Activated naive CD8-positive, alpha-beta T cell treated with anti-CD3 and anti-CD28 coated beads, Interleukin-2, amount 50 U/mL, for 24 hours (primary cell): Measurements from ENCODE around the gene MAP2K2.

Source experiments
- ATAC-seq: fragments of 150-1000 bp; cut with Tn5 transposase; one replicate; pipeline ENCODE4 v1.10.0; 2021
- DNase-seq: peaks from one replicate; pipeline ENCODE4 v3.0.0; 2021
- H3K27ac Mint-ChIP-seq: one replicate; pipeline ENCODE4 v1.8.0; 2021; ENCODE audit warnings: mild to moderate bottlenecking, mixed read lengths
- H3K27me3 Mint-ChIP-seq: one replicate; pipeline ENCODE4 v1.8.0; 2021; ENCODE audit warnings: mixed read lengths
- H3K36me3 Mint-ChIP-seq: one replicate; pipeline ENCODE4 v1.8.0; 2021; ENCODE audit warnings: low read depth, mixed read lengths
- H3K4me1 Mint-ChIP-seq: one replicate; pipeline ENCODE4 v1.8.0; 2021; ENCODE audit warnings: mixed read lengths
- H3K4me3 Mint-ChIP-seq: one replicate; pipeline ENCODE4 v1.8.0; 2021; ENCODE audit warnings: mild to moderate bottlenecking, moderate library complexity, mixed read lengths
- H3K9me3 Mint-ChIP-seq: one replicate; pipeline ENCODE4 v1.8.0; 2021; ENCODE audit warnings: mixed read lengths

The MAP2K2 gene

GRCh38 chr19:4066176-4066606, 57.7 kb downstream of the MAP2K2 start:
- Mint-ChIP-seq H3K36me3 (peaks cover 4% of the 10 kb centered on the region), H3K4me3 (peak overlapping the region; percentile 26), H3K27me3 (no peaks in the 10 kb centered on the region), H3K9me3 (no peaks in the 10 kb centered on the region), H3K27ac (no peak overlapping the region), H3K4me1 (peaks cover 39% of the 10 kb centered on the region)
- ATAC-seq = no peak
- DNase-seq = peak; percentile 54

DNA sequence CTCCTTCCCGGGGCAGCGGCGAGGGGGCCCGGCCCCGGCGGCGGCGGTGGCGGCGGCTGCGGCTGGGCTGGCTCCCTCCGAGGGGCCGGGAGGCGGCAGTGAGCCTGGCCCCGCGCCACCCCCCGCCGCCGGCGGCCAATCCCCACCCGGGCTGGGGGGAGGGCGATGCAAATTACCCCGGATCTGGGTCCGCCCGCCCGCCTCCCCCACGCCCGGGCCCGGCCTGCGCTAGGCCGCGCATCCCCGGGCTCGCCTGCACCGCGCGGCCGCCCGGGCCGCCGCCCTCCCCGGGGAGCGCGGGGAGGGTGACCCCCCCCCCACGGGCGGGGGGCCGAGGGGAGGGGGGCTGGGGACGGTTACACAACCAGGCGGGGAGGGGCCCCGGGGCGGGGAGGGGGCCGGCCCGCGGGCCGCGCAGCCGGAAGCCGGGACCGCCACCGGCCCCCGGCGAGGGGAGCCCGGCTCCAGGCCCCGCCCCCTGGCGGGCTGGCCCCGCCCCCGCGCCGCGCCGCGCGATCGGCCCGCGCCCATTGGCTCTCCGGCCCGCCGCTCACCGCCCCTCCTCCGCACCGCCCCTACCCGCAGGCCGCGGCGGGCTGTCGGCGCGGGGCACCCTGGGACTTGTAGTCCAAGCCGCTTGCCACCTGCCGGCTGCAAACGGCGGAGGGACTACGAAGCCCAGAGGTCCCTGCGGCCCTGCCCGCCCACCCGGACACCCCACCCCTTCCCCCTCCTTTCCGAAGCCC, 58.3 kb downstream of the MAP2K2 start:
- ATAC-seq (peak; percentile 81), DNase-seq (peak; percentile 97)
- Mint-ChIP-seq H3K27ac (no peak overlapping the region), H3K36me3 (peaks cover 4% of the 10 kb centered on the region), H3K4me1 (peaks cover 44% of the 10 kb centered on the region), H3K27me3 (no peaks in the 10 kb centered on the region), H3K9me3 (no peaks in the 10 kb centered on the region), H3K4me3 (peak overlapping the region; percentile 26)

DNA sequence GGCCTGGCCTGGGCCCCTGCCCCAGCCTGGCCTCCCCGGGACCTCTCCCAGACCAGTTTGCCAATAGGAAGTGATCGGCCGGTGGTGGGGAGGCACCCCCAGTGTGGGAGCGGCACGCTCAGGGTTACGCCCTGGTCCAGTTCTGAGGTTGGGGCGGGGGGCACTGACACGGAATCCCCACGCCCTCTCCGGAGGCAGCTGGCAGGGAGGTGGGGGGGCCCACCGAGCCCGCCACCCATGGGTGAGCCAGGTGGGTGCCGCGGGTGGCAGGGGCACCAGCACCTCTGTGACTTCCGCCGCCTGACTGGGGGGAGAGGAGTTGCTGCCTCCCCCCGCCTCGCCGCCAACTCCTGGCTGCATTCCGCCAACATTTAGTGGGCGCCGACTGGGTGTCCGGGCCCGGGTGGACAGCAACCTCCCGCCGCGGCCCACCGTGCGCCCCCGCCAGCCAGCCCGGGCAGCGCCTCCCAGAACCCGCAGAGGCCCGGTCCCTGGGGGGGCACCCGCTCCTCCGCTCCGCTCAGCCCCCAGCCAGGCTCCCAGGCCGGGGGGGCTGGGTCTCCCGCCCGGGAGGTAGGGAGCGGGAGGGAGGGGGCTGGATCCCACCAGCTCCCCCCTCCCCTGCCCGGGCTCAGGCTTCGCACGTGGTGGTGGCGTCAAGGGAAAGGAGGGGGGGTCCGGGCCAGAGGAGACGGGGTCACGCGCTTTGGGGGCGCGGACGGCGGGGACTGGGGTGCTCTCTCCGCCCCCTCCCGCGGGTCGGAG, 59.2 kb downstream of the MAP2K2 start:
- H3K4me1 Mint-ChIP-seq = peaks cover 47% of the 10 kb centered on the region
- H3K27me3 Mint-ChIP-seq = no peaks in the 10 kb centered on the region
- H3K9me3 Mint-ChIP-seq = no peaks in the 10 kb centered on the region
- H3K36me3 Mint-ChIP-seq = peaks cover 4% of the 10 kb centered on the region
- DNase-seq = peak; percentile 55
- H3K27ac Mint-ChIP-seq = peak overlapping the region; percentile 94
- peak overlapping the region; percentile 87 for H3K4me3 Mint-ChIP-seq
- ATAC-seq = no peak

GRCh38 chr19:4064149-4064495, 59.8 kb downstream of the MAP2K2 start:
- Mint-ChIP-seq H3K27ac (peak overlapping the region; percentile 94), H3K36me3 (peaks cover 4% of the 10 kb centered on the region), H3K4me3 (peak overlapping the region; percentile 87), H3K27me3 (no peaks in the 10 kb centered on the region), H3K9me3 (no peaks in the 10 kb centered on the region), H3K4me1 (peaks cover 46% of the 10 kb centered on the region)
- DNase-seq (no peak), ATAC-seq (no peak)

DNA sequence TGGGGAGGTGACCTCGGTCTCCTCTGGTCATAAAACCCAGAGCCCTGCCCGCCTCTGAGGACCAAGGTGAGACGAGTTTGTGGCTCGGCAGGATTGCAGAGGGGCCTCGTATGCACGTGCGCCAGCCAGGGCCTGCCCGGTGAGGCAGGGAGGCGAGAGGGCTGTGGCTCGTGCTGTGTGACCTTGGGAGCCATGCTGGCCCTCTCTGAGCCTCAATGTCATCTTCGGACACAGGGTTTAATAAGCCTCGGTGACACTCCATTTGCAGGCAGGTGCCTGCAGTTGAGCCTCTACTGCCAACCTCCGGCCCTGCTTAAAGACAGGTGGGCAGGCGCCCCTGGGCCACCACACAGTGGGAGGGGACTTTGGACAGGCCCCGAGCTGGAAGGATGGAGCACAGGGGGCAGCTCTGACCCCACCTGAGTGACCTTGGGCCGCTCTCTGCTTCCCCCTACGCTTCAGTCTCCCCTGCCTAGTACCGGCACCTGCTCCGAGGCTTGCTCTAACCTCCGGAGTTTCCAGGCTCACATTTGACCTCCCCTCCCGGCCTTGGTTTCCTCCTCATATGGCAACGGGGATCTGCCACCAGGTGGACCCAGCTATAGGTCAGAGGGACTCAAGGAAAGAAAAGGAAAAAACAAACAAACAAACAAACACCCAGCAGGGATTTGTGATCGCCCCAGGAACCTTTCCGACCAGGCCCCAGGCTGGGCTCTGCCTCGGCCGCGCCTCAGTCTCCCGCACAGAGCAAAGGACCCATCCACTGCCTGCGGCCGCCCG, 60.4 kb downstream of the MAP2K2 start:
- H3K27me3 Mint-ChIP-seq = no peaks in the 10 kb centered on the region
- DNase-seq (no peak), ATAC-seq (no peak)
- H3K4me1 Mint-ChIP-seq = peaks cover 45% of the 10 kb centered on the region
- H3K4me3 Mint-ChIP-seq = peak overlapping the region; percentile 87
- H3K27ac Mint-ChIP-seq = peak overlapping the region; percentile 94
- H3K36me3 Mint-ChIP-seq = peaks cover 4% of the 10 kb centered on the region
- no peaks in the 10 kb centered on the region for H3K9me3 Mint-ChIP-seq

- Mint-ChIP-seq H3K36me3 (peaks cover 5% of the 10 kb centered on the region), H3K4me3 (peak overlapping the region; percentile 87), H3K27ac (peak overlapping the region; percentile 35), H3K9me3 (no peaks in the 10 kb centered on the region), H3K27me3 (no peaks in the 10 kb centered on the region), H3K4me1 (peaks cover 44% of the 10 kb centered on the region)
- ATAC-seq = no peak
- DNase-seq = no peak
These were observed 61.2 kb downstream of the MAP2K2 start for GRCh38 chr19:4062419-4063368.

- Mint-ChIP-seq H3K4me1 (peaks cover 49% of the 10 kb centered on the region), H3K4me3 (peak overlapping the region; percentile 87), H3K27ac (peak overlapping the region; percentile 35), H3K27me3 (no peaks in the 10 kb centered on the region), H3K36me3 (peaks cover 9% of the 10 kb centered on the region), H3K9me3 (no peaks in the 10 kb centered on the region)
- ATAC-seq (no peak), DNase-seq (no peak)
These were observed 62.1 kb downstream of the MAP2K2 start for GRCh38 chr19:4061683-4062418.

DNA sequence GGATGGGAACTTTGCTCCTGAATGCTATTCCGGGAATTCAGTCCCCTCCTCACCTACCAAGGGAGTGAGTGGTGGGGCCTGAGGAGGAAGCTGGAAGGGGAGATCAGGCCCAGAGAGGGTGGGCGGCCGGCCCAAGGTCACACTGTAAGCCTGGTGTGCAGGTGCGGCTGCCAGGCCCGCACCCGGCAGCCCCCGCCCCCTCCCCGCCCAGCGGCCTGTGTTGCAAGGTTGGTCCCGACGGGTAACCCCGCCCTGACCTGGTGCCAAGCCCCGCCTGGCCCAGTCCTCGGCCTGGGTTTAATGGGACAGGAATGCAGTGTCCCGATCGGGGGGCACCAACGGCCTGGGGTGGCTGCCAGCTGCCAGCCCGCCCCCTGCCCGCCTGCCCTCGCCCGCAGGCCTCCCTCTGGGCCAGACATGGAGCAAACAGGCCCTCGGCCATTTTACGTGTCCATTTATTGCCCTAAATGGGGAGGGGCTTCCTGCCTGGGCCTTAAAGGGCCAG, 62.7 kb downstream of the MAP2K2 start:
- Mint-ChIP-seq H3K4me3 (peak overlapping the region; percentile 43), H3K9me3 (no peaks in the 10 kb centered on the region), H3K36me3 (peaks cover 9% of the 10 kb centered on the region), H3K4me1 (peaks cover 49% of the 10 kb centered on the region), H3K27ac (peak overlapping the region; percentile 88), H3K27me3 (no peaks in the 10 kb centered on the region)
- DNase-seq (no peak), ATAC-seq (no peak)

DNA sequence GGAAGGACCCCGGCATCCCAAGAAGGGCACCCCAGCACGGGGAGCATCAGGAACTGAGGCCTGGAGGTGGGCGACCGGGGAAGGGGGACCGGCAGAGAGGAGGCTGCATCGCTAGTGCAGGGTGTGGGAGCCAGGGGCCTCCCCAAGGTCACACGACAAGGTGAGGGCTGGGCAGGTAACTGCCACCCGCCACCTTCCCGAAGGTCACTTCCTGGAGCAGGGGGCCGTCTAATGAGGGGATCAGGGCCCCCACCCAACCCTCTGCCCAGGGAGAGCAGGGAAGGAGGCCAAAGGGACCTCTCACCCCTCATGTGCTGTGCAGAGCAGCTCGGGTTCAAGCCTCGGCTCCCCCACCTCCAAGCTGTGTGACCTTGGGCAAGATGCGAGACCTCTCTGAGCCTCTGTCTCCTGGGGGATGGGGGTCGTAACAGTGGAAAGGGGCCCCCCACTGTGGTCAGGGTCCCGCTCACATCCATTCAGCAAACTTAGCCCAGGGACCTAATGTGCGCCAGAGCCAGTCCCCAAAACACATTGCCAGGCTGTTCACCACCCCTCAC, 63.2 kb downstream of the MAP2K2 start:
- H3K4me1 Mint-ChIP-seq = peaks cover 54% of the 10 kb centered on the region
- no peak for DNase-seq
- ATAC-seq = no peak
- peaks cover 12% of the 10 kb centered on the region for H3K36me3 Mint-ChIP-seq
- H3K27me3 Mint-ChIP-seq = no peaks in the 10 kb centered on the region
- H3K27ac Mint-ChIP-seq = peak overlapping the region; percentile 88
- H3K9me3 Mint-ChIP-seq = no peaks in the 10 kb centered on the region
- peak overlapping the region; percentile 63 for H3K4me3 Mint-ChIP-seq

DNA sequence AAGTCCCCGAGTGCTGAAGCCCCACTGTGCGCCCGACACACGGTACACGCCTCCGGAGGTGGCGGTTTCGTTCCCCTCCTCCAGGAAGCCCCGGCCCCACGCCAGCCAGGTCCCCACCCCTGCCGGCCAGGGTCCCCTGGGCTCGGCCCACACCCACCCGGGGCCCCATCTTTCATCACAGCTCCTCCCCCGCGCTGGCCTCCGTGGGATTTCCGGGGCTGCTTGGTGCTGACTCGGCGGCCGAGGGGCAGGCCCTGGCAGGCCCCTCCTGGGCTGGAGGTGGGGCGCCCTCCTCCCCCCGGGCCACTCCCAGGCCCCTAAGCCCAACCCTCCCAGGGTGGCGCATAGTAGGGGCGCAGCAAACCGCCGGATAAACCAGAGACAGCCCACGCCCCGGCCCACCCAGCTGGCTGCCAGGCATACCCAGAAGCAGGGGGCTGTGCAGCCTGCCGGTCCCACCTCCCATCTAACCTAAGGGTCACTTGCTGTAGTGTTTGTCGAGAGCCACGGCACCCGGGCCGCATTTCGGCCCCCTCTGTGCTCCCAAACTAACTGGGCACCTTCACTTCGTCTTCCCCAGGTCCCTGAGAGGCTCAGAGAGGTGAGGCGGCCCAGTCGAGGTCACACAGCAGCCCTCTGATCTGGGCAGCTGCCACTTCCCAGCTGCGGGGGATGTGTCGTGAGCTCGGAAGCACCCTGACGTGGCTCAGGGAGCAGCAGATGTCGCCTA, 63.9 kb downstream of the MAP2K2 start:
- H3K4me3 Mint-ChIP-seq = peak overlapping the region; percentile 63
- no peaks in the 10 kb centered on the region for H3K27me3 Mint-ChIP-seq
- peaks cover 54% of the 10 kb centered on the region for H3K4me1 Mint-ChIP-seq
- ATAC-seq (peak; percentile 33), DNase-seq (peak; percentile 77)
- H3K36me3 Mint-ChIP-seq = peaks cover 17% of the 10 kb centered on the region
- no peaks in the 10 kb centered on the region for H3K9me3 Mint-ChIP-seq
- H3K27ac Mint-ChIP-seq = peak overlapping the region; percentile 88

- peaks cover 54% of the 10 kb centered on the region for H3K4me1 Mint-ChIP-seq
- ATAC-seq = peak; percentile 1
- H3K9me3 Mint-ChIP-seq = no peaks in the 10 kb centered on the region
- H3K27ac Mint-ChIP-seq = peak overlapping the region; percentile 76
- DNase-seq = no peak
- peak overlapping the region; percentile 63 for H3K4me3 Mint-ChIP-seq
- H3K36me3 Mint-ChIP-seq = peaks cover 17% of the 10 kb centered on the region
- no peaks in the 10 kb centered on the region for H3K27me3 Mint-ChIP-seq
These were observed 64.5 kb downstream of the MAP2K2 start for GRCh38 chr19:4059453-4059871.

GRCh38 chr19:4058693-4059452, 65.0 kb downstream of the MAP2K2 start:
- Mint-ChIP-seq H3K4me1 (peaks cover 53% of the 10 kb centered on the region), H3K36me3 (peaks cover 16% of the 10 kb centered on the region)
- DNase-seq = no peak

More at GRCh38 chr19:4058693-4059452, 65.0 kb downstream of the MAP2K2 start:
- H3K4me3 Mint-ChIP-seq = peak overlapping the region; percentile 63
- peak overlapping the region; percentile 76 for H3K27ac Mint-ChIP-seq
- no peaks in the 10 kb centered on the region for H3K27me3 Mint-ChIP-seq
- no peak for ATAC-seq
- H3K9me3 Mint-ChIP-seq = no peaks in the 10 kb centered on the region
